Nephron (organoid): ENCODE data around the gene PARL.
A peak's percentile ranks its signal among the peaks of the same experiment; 100 is the strongest.

Source experiments
- H3K27ac Mint-ChIP-seq, 3 experiments: 2 replicates each; pipeline ENCODE4 v1.8.0; 2020; ENCODE audit warnings: mixed read lengths in 3 of 3, mild to moderate bottlenecking in 2 of 3, moderate library complexity in 1 of 3
- H3K27me3 Mint-ChIP-seq: 2 replicates; pipeline ENCODE4 v1.8.0; 2021; ENCODE audit warnings: low read depth, mild to moderate bottlenecking, moderate library complexity, mixed read lengths
- H3K36me3 Mint-ChIP-seq: 2 replicates; pipeline ENCODE4 v1.8.0; 2020; ENCODE audit warnings: low read depth, mixed read lengths
- H3K4me1 Mint-ChIP-seq: 2 replicates; pipeline ENCODE4 v1.8.0; 2020; ENCODE audit warnings: mixed read lengths
- H3K4me3 Mint-ChIP-seq, 3 experiments: 2 replicates each; pipeline ENCODE4 v1.8.0; 2020; ENCODE audit warnings: mild to moderate bottlenecking in 3 of 3, mixed read lengths in 3 of 3, moderate library complexity in 2 of 3
- H3K9me3 Mint-ChIP-seq: 2 replicates; pipeline ENCODE4 v1.8.0; 2020; ENCODE audit warnings: mixed read lengths
- CTCF ChIP-seq, 3 experiments: fragments of 200-600 bp; sonication (generic); IDR thresholded peaks; one replicate each; pipeline ENCODE4 v1.5.0; 2021; ENCODE audit warnings: antibody characterized with exemption in 3 of 3; ENCODE audit not compliant: unreplicated experiment in 3 of 3

PARL gene

DNA sequence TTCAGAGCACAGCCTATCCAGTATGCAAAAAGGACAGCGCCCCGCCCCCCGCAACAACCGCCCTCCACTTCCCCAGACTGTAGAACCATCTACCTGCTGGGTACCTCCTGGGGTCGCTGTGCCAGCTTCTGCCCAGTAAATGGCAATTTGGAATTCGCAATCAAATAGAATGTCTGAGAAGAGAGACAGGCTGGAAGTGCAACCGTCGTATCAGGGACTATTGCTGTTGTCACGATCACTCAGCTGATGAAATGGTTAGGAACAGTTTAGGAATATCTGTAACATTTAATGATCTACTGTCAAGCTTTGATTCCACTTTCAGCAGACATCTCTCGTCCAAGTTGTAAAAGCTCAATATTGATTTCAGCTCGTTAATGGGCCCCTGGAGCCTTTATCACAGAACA, 13.3 kb upstream of the PARL start:
- no peaks in the 10 kb centered on the region for H3K36me3 Mint-ChIP-seq
- peaks cover 35% of the 10 kb centered on the region for H3K27me3 Mint-ChIP-seq
- H3K27ac Mint-ChIP-seq = no peak overlapping the region

DNA sequence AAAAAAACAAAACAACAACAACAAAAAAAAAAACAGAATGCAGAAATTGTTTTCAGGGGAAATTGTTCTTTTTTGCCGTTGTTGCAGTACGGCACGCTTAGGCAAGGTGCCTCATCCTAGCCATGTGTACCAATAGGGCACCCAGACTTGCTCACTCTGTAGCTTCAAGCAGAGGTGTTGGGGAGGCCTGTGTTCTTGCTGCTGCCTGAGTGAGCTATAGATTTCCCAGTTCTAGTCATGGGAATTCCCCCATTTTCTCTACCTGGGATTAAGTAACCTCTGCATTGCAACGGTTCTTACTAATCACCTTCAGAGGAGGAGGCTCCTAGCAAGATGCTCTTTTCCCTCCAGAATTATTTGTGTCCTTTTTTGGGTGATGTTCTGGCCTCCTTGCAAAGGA, 12.9 kb upstream of the PARL start:
- Mint-ChIP-seq H3K4me3 (no peak overlapping the region), H3K9me3 (no peaks in the 10 kb centered on the region), H3K36me3 (no peaks in the 10 kb centered on the region), H3K27ac (no peak overlapping the region), H3K4me1 (no peaks in the 10 kb centered on the region), H3K27me3 (peaks cover 39% of the 10 kb centered on the region)
- no peak for TF ChIP-seq CTCF (IDR thresholded peaks at IDR 0.05; ENCODE audit: unreplicated experiment in 3 of 3)

More for the DNA sequence above, 13.3 kb upstream of the PARL start:
- no peaks in the 10 kb centered on the region for H3K9me3 Mint-ChIP-seq
- no peak for TF ChIP-seq CTCF (IDR thresholded peaks at IDR 0.05; ENCODE audit: unreplicated experiment in 3 of 3)
- no peak overlapping the region for H3K4me3 Mint-ChIP-seq
- H3K4me1 Mint-ChIP-seq = no peaks in the 10 kb centered on the region

GRCh38 chr3:183896610-183897009, 11.9 kb upstream of the PARL start:
- Mint-ChIP-seq H3K27me3 (peaks cover 35% of the 10 kb centered on the region), H3K9me3 (no peaks in the 10 kb centered on the region), H3K4me1 (no peaks in the 10 kb centered on the region), H3K4me3 (no peak overlapping the region), H3K36me3 (no peaks in the 10 kb centered on the region), H3K27ac (no peak overlapping the region)
- no peak for TF ChIP-seq CTCF (IDR thresholded peaks at IDR 0.05; ENCODE audit: unreplicated experiment in 3 of 3)

- no peaks in the 10 kb centered on the region for H3K36me3 Mint-ChIP-seq
- H3K27me3 Mint-ChIP-seq = peaks cover 33% of the 10 kb centered on the region
- TF ChIP-seq CTCF (IDR thresholded peaks at IDR 0.05; ENCODE audit: unreplicated experiment in 3 of 3) = no peak
- H3K9me3 Mint-ChIP-seq = no peaks in the 10 kb centered on the region
- no peak overlapping the region for H3K4me3 Mint-ChIP-seq
- H3K4me1 Mint-ChIP-seq = no peaks in the 10 kb centered on the region
- no peak overlapping the region for H3K27ac Mint-ChIP-seq
These were observed 11.5 kb upstream of the PARL start for GRCh38 chr3:183896184-183896583.

GRCh38 chr3:183895774-183896173, 11.1 kb upstream of the PARL start:
- Mint-ChIP-seq H3K4me3 (no peak overlapping the region), H3K9me3 (no peaks in the 10 kb centered on the region), H3K4me1 (no peaks in the 10 kb centered on the region), H3K27ac (no peak overlapping the region), H3K36me3 (no peaks in the 10 kb centered on the region), H3K27me3 (peaks cover 36% of the 10 kb centered on the region)
- TF ChIP-seq CTCF (IDR thresholded peaks at IDR 0.05; ENCODE audit: unreplicated experiment in 3 of 3) = no peak

GRCh38 chr3:183895296-183895695, 10.6 kb upstream of the PARL start:
- Mint-ChIP-seq H3K4me3 (no peak overlapping the region), H3K9me3 (no peaks in the 10 kb centered on the region), H3K27ac (no peak overlapping the region), H3K27me3 (peaks cover 36% of the 10 kb centered on the region), H3K36me3 (no peaks in the 10 kb centered on the region), H3K4me1 (no peaks in the 10 kb centered on the region)
- TF ChIP-seq CTCF (IDR thresholded peaks at IDR 0.05; ENCODE audit: unreplicated experiment in 3 of 3) = peak; percentile 76 to 87 (median 83)
